ENCODE data around the gene PSMA7. TPM values are rescaled to one million over a fixed set of nuclear protein-coding genes. Genes with fewer than 3 reads are reported as not detected.
A peak's percentile ranks its signal among the peaks of the same experiment; 100 is the strongest.

PSMA7 gene
- total and polyA plus RNA-seq, 11 donors: 172 to 472 (median 233) TPM

DNA sequence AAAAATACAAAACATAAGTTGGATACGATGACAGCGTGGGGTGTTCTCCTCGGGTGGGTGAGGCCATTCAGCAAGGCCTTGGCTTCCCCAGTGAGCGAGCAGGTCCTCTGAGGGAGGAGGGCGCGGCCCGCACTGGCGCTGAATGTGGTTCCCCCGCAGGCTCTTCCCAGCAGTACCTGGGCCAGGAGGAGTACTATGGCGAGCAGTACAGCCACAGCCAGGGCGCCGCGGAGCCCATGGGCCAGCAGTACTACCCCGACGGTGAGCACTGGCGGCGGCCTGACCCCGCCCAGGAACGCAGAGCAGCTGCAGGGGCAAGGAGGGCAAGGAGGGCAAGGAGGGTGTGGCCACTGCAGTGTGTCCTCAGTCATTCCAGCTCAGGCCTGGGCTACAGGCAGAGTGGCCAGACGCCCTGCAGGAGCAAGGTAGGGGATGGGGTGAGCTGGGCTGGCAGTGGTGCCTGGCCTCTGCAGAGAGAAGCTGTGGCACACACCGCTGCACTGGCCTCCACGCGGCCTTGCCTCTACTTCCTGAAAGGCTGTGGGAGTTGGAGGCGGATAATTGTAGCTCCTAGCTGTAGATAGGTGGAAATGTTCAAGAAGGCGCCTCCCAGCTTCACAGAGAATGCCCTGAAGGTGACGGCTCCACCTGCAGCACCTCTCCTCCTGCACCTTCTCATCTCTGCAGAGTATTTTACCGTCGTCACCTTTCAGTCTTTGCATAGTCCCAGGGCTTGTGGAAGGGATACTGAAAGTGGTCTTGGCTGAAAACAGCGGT is 21.0 kb upstream of the PSMA7 start:
- H3K36me3 ChIP-seq: peaks cover 0 to 90% (median 69%) of the 10 kb centered on the region in 9 donors
- H3K9me3 ChIP-seq: no peaks in the 10 kb centered on the region
- intact Hi-C loops (cut with DNase I): no loop called here
- no peaks in the 10 kb centered on the region for H3K27me3 ChIP-seq
- 94 to 96% (median 96%) methylated on average over 18 to 29 of the region's 29 CpGs for WGBS, 4 donors
- H3K4me3 ChIP-seq: no peak overlapping the region
- TF ChIP-seq POLR2A (IDR thresholded peaks at IDR 0.05): no peak
- TF ChIP-seq, protein P1, sequence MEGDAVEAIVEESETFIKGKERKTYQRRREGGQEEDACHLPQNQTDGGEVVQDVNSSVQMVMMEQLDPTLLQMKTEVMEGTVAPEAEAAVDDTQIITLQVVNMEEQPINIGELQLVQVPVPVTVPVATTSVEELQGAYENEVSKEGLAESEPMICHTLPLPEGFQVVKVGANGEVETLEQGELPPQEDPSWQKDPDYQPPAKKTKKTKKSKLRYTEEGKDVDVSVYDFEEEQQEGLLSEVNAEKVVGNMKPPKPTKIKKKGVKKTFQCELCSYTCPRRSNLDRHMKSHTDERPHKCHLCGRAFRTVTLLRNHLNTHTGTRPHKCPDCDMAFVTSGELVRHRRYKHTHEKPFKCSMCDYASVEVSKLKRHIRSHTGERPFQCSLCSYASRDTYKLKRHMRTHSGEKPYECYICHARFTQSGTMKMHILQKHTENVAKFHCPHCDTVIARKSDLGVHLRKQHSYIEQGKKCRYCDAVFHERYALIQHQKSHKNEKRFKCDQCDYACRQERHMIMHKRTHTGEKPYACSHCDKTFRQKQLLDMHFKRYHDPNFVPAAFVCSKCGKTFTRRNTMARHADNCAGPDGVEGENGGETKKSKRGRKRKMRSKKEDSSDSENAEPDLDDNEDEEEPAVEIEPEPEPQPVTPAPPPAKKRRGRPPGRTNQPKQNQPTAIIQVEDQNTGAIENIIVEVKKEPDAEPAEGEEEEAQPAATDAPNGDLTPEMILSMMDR (IDR thresholded peaks at IDR 0.05): no peak
- DNase-seq (peak in 1 of 5 donors; percentile 63), ATAC-seq (no peak)
- no peak overlapping the region for H3K27ac ChIP-seq
- no peaks in the 10 kb centered on the region for H3K4me1 ChIP-seq

DNA sequence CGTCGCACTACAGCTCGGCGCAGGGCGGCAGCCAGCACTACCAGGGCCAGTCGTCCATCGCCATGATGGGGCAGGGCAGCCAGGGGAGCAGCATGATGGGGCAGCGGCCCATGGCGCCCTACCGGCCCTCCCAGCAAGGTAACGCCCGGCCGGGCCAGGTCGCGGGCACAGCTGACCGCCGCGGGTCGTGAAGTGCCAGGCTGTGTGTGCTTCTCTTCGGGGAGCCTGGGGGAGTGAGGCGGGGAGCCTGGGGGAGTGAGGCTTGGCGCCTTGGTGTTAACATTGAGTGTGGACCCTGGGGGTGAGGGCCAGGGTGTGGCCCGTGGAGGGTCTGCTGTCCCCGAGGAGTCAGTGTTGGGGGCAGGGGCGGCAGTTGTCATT is 20.3 kb upstream of the PSMA7 start:
- Histone ChIP-seq H3K4me3 (no peak overlapping the region), H3K36me3 (peaks cover 0 to 83% (median 66%) of the 10 kb centered on the region in 9 donors), H3K9me3 (no peaks in the 10 kb centered on the region), H3K27ac (no peak overlapping the region), H3K4me1 (no peaks in the 10 kb centered on the region), H3K27me3 (no peaks in the 10 kb centered on the region)
- TF ChIP-seq POLR2A (IDR thresholded peaks at IDR 0.05): no peak
- TF ChIP-seq, protein P1 (IDR thresholded peaks at IDR 0.05): no peak
- intact Hi-C loops (cut with DNase I): no loop called here
- WGBS, 4 donors: 95 to 98% (median 96%) methylated on average over 9 to 25 of the region's 25 CpGs
- DNase-seq: peak in 1 of 5 donors; percentile 60
- ATAC-seq: no peak

DNA sequence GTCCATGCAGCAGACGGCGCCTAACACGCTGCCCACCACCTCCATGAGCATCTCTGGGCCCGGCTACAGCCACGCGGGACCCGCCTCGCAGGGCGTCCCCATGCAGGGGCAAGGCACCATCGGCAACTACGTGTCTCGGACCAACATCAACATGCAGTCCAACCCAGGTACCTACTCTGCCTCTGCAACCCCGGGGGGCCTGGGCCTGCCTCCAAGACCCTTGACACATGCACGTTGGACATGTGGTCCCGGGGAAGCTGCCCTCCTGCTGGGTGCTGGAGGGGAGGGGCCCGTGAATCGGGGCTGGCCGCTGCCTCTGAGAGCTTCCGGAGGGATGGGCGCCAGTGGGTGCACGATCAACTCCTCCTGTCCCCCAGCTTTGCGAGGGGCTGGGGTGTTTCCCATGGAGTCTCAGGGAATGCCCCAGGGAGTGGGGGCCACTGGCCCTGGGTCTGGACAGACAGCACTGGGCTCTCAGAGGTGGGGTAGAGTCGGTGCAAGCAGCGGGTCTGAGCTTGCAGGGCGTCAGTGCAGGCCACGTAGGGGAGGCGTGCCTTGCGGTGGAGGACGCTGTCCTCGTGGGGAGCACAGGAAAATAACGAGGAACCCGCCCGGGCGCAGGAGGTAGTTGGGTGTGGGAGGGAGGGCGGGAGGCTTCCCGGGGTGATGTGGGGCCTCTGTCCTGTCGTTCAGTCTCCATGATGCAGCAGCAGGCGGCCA is 19.7 kb upstream of the PSMA7 start:
- Histone ChIP-seq H3K27ac (no peak overlapping the region), H3K27me3 (no peaks in the 10 kb centered on the region), H3K9me3 (no peaks in the 10 kb centered on the region), H3K36me3 (peaks cover 0 to 78% (median 62%) of the 10 kb centered on the region in 9 donors), H3K4me3 (no peak overlapping the region), H3K4me1 (no peaks in the 10 kb centered on the region)
- DNase-seq (peak in 1 of 5 donors; percentile 55), ATAC-seq (no peak)
- TF ChIP-seq POLR2A (IDR thresholded peaks at IDR 0.05): no peak
- TF ChIP-seq, protein P1 (IDR thresholded peaks at IDR 0.05): no peak
- 91 to 96% (median 94%) methylated on average over 21 to 38 of the region's 38 CpGs for WGBS, 4 donors
- intact Hi-C loops (cut with DNase I): no loop called here

DNA sequence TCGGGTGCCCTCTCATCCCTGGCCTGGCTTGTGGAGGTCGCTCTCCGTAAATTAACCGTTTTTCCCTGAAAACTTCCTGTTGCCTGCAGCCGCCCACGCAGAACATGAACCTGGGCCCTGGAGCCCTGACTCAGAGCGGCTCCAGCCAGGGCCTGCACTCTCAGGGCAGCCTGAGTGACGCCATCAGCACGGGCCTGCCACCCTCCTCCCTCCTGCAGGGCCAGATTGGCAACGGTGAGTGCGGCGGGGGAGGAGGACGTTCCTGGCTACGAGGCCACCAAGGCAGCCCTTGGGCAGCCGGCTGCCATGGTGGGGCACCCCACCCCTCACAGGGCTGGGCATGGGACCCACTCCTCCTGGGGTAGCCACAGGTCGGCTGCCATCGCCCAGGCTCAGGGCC is 18.2 kb upstream of the PSMA7 start:
- no peak overlapping the region for H3K4me3 ChIP-seq
- intact Hi-C loops (cut with DNase I): no loop called here
- no peak overlapping the region for H3K27ac ChIP-seq
- H3K9me3 ChIP-seq: no peaks in the 10 kb centered on the region
- DNase-seq: no peak
- no peaks in the 10 kb centered on the region for H3K27me3 ChIP-seq
- H3K36me3 ChIP-seq: peaks cover 0 to 65% (median 59%) of the 10 kb centered on the region in 9 donors
- peaks cover 0 to 13% (median 8%) of the 10 kb centered on the region in 12 donors for H3K4me1 ChIP-seq
- 78 to 86% (median 80%) methylated on average over 15 to 17 of the region's 17 CpGs for WGBS, 4 donors
- TF ChIP-seq, protein P1 (IDR thresholded peaks at IDR 0.05): no peak
- TF ChIP-seq POLR2A (IDR thresholded peaks at IDR 0.05): no peak
- no peak for ATAC-seq
